Measurements from ENCODE around the gene RCAN3.

The RCAN3 gene

GRCh38 chr1:24551960-24552571, 49.4 kb downstream of the RCAN3 start:
- DNase-seq (ENCODE audit: low read depth): no peak

GRCh38 chr1:24553931-24554330, 51.3 kb downstream of the RCAN3 start:
- DNase-seq (ENCODE audit: low read depth): no peak

- DNase-seq (ENCODE audit: low read depth): no peak
These were observed 52.1 kb downstream of the RCAN3 start for GRCh38 chr1:24554714-24555113.

GRCh38 chr1:24555591-24556413, 53.2 kb downstream of the RCAN3 start, which contains the start of gene NCMAP:
TSS of gene NCMAP (plus strand) at chr1:24556087. CDS start at chr1:24595431, 39,344 bp downstream.
- DNase-seq (ENCODE audit: low read depth): no peak

GRCh38 chr1:24556414-24556795, 53.8 kb downstream of the RCAN3 start:
- DNase-seq (ENCODE audit: low read depth): no peak

GRCh38 chr1:24557220-24557619, 54.6 kb downstream of the RCAN3 start:
- DNase-seq (ENCODE audit: low read depth): no peak

- DNase-seq (ENCODE audit: low read depth): no peak
These were observed 55.1 kb downstream of the RCAN3 start for GRCh38 chr1:24557711-24558131.

- DNase-seq (ENCODE audit: low read depth): no peak
These were observed 55.8 kb downstream of the RCAN3 start for GRCh38 chr1:24558455-24558854.

- no peak for DNase-seq (ENCODE audit: low read depth)
These were observed 56.5 kb downstream of the RCAN3 start for GRCh38 chr1:24558902-24559791.

- no peak for DNase-seq (ENCODE audit: low read depth)
These were observed 57.7 kb downstream of the RCAN3 start for GRCh38 chr1:24560361-24560760.

- DNase-seq (ENCODE audit: low read depth): no peak
These were observed 60.0 kb downstream of the RCAN3 start for GRCh38 chr1:24562625-24563024.

- DNase-seq (ENCODE audit: low read depth): no peak
These were observed 62.1 kb downstream of the RCAN3 start for GRCh38 chr1:24564695-24565094.

- DNase-seq (ENCODE audit: low read depth): no peak
These were observed 63.7 kb downstream of the RCAN3 start for GRCh38 chr1:24566236-24566867.

GRCh38 chr1:24567792-24568388, 65.3 kb downstream of the RCAN3 start:
- DNase-seq (ENCODE audit: low read depth): no peak

- no peak for DNase-seq (ENCODE audit: low read depth)
These were observed 65.8 kb downstream of the RCAN3 start for GRCh38 chr1:24568475-24568874.

GRCh38 chr1:24570265-24571125, 67.9 kb downstream of the RCAN3 start:
- no peak for DNase-seq (ENCODE audit: low read depth)

GRCh38 chr1:24572301-24572700, 69.7 kb downstream of the RCAN3 start:
- DNase-seq (ENCODE audit: low read depth): no peak

- DNase-seq (ENCODE audit: low read depth): no peak
These were observed 73.4 kb downstream of the RCAN3 start for GRCh38 chr1:24575905-24576587.

GRCh38 chr1:24578846-24579245, 76.2 kb downstream of the RCAN3 start:
- no peak for DNase-seq (ENCODE audit: low read depth)

GRCh38 chr1:24580756-24581155, 78.1 kb downstream of the RCAN3 start:
- no peak for DNase-seq (ENCODE audit: low read depth)
